Activated CD4-positive, alpha-beta T cell treated with anti-CD3 and anti-CD28 coated beads, Interleukin-2, Interleukin-6, amounts not matched to agents 100 ng/mL and 50 ng/mL, durations not matched to agents 16 hours and 8 hours (primary cell): ENCODE measurements around the gene MYEOV.

Experiments used
- DNase-seq: peaks from one replicate; pipeline ENCODE4 v3.0.0-alpha.2; 2020

Gene MYEOV

GRCh38 chr11:69319255-69320106 is 25.5 kb downstream of the MYEOV start:
- no peak for DNase-seq

- no peak for DNase-seq
Measured at GRCh38 chr11:69320326-69320725, 26.4 kb downstream of the MYEOV start.

GRCh38 chr11:69320756-69321741 is 27.1 kb downstream of the MYEOV start:
- DNase-seq, result no peak

- no peak for DNase-seq
Measured at GRCh38 chr11:69321877-69322361, 28.0 kb downstream of the MYEOV start.

- no peak for DNase-seq
Measured at GRCh38 chr11:69325446-69325845, 31.5 kb downstream of the MYEOV start.

GRCh38 chr11:69326622-69327219 is 32.8 kb downstream of the MYEOV start:
- no peak for DNase-seq

GRCh38 chr11:69327741-69328191 is 33.8 kb downstream of the MYEOV start:
- no peak for DNase-seq

GRCh38 chr11:69328231-69328630 is 34.3 kb downstream of the MYEOV start:
- no peak for DNase-seq

GRCh38 chr11:69329581-69329980 is 35.6 kb downstream of the MYEOV start:
- DNase-seq, result no peak

GRCh38 chr11:69330330-69330729 is 36.4 kb downstream of the MYEOV start:
- DNase-seq, result no peak

- DNase-seq, result no peak
Measured at GRCh38 chr11:69333149-69333710, 39.3 kb downstream of the MYEOV start.

GRCh38 chr11:69333879-69334278 is 39.9 kb downstream of the MYEOV start:
- no peak for DNase-seq

GRCh38 chr11:69335007-69335780 is 41.2 kb downstream of the MYEOV start:
- no peak for DNase-seq

- DNase-seq, result no peak
Measured at GRCh38 chr11:69335781-69336405, 41.9 kb downstream of the MYEOV start.

GRCh38 chr11:69337211-69337721 is 43.3 kb downstream of the MYEOV start:
- peak; percentile 17 for DNase-seq

- no peak for DNase-seq
Measured at GRCh38 chr11:69339041-69339733, 45.2 kb downstream of the MYEOV start.

GRCh38 chr11:69339983-69340565 is 46.1 kb downstream of the MYEOV start:
- no peak for DNase-seq

GRCh38 chr11:69342588-69343330 is 48.8 kb downstream of the MYEOV start:
- no peak for DNase-seq
